Suppressor macrophage treated with lipopolysaccharide for 4 hours (primary cell): ENCODE measurements around the gene FAM81A.

Experiments used
- DNase-seq: peaks from one replicate; pipeline ENCODE4 v3.0.0-alpha.2; 2020

Gene FAM81A

DNA sequence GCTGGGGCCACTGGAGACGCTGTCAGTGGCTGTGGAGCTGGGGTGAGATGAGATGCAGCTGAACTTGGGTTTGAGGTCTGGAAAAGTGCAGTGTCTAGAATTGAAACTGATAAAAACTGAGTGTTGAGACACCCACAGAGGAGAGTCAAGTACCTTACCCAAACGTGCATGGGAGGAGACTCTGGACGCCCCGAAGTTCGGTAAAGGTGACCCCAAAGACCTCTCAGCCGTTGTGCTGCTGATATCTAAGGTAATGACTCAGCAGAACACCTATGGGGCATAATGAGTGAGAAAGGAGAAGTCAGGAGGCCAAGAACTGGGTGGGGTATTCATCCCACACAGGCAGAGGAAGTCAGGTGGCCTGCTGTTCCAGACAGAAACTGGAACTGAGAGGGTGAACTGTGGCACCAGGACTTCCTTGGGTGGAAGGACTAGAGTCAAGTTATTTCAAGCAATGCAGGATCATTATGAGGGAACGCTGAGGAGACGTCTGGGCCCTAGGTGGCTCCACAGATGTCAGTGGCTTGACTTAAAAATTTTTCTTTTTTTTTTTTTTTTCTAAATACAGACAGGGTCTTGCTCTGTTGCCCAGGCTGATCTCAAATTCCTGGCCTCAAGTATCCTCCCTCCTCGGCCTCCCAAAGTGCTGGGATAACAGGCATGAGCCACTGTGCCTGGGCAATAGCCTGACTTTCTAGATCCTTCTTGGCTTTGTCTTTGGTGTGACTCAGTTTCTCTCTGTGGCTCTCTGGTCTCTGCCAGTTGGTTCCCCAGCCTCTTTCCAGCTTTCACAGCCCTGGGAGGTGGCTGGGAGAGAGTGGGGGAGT, 105.9 kb downstream of the FAM81A start:
- DNase-seq = peak; percentile 41

DNA sequence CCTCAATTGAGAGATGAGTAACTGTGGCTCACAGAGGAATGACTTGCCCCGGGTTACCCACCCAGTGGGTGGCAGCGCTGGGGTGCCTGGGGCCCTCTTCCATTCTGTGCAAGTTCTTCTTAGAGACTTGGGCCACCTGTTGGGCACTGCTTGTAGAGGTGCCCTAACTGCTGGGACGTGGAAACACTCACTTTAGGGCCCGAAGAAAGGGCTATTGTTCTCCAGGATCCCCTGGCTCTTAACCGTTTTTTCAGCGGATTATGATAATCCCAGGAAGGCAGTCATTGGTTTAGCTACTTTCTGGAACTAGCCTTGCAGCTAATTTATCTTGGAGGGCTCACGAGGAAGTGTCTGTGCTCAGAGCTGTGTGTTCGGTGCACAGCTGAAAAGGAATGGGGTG, 107.6 kb downstream of the FAM81A start:
- DNase-seq = no peak

DNA sequence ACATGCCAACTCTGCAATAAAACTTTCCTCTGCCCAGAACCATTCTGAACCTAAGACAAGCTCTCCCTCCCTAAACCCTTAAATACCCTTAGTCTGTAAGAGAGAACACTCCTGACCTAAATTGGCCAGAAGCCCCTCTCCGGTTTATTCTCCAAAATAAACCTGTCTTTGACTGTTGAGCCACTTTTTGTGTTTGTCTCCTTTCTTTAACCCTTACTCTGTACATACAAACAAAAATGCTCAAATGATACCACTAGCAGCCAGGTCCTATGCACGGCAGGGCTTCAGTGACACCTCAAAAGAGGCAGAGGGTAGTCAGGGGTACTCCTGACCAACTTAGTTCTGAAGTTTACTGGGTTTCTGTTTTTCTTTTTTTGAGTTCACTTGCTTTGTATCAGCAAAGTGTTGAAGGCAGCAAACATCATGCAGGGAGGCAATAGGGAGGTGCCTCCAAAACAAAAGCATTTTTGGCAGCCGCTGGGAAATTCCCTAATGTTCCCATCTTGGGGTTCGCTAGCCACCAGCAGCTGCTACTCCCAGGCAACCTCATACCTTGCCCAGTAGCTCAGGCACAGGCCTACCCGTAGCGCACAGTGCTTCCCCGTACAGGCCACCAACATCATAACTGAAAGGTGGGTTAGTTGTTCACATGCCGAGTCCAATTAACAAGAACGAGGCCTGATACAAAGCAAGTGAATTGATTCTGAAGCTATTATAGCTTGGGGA, 110.7 kb downstream of the FAM81A start:
- no peak for DNase-seq

DNA sequence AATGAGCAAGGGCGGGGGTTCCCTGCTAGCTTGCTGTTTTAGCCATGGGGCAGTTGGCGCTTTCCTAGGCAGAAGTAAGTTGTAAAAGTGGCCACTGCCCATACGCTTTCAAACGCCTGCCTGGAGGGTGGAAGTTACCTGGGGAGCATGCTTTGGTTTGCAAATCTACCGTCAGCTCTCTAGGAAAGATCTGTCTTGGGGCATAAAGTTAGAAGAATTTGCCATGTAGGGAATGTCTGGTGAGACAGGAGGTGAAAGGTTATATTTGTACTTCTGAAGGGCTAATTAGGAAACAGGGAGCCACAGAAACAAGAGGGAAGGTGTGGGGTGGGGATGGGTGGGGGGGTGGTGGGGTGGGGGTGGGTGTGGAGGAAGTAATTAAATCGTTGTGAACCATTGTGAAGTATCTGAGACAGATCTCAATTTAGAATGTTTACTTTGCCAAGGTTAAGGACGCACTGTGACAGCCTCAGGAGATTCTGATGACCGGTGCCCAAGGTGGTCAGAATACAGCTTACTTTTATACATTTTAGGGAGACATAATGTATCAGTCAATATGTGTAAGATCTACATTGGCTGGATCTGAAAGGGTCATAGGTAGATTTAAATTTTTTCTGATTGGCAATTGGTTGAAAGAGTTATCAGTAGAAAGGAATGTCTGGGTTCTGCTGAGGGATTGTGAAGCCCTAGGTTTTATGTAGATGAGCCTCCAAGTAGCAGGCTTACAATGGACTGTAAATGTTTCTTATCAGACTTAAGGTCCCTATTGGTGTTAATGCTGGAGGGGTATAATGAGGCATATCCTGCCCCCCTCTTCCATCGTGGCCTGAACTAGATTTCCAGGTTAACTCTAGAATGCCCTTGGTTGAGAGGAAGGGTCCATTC, 111.6 kb downstream of the FAM81A start:
- no peak for DNase-seq

DNA sequence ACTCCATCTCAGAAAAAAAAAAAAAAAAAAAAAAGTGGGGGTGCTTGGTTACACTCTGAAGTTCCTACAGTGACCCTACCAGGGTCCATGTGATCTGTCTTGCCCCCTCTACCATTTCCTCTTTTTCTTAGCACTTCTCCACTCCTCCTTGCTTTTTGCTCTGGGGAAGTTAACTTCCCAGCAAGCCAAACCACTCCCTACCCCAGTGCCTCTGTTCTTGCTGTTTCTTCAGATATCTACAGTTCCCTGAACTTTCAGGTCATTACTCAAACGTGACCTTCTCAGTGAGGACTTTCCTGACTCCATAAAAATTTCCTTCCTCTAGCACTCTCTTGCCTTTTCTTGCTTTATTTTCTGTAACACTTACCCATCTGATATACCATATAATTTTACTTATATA, 112.5 kb downstream of the FAM81A start:
- peak; percentile 61 for DNase-seq

DNA sequence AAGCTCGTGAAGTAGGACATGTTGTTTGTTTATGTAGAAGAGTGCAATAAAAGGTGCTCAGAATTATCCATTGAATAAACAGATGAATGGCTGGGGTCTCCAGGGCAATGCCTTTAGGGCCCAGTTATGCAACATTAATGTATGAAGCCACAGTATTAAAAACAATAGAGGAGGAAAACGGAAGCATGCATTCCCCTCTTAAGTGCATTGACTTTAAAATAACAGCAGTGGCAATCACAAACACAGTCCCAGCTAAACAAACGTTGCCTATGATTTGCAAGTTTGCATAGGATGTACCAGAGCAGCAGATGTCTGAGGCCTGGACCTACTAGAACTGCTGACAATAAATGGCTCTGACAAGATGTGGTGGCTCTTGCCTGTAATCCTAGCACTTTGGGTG, 113.0 kb downstream of the FAM81A start:
- no peak for DNase-seq

DNA sequence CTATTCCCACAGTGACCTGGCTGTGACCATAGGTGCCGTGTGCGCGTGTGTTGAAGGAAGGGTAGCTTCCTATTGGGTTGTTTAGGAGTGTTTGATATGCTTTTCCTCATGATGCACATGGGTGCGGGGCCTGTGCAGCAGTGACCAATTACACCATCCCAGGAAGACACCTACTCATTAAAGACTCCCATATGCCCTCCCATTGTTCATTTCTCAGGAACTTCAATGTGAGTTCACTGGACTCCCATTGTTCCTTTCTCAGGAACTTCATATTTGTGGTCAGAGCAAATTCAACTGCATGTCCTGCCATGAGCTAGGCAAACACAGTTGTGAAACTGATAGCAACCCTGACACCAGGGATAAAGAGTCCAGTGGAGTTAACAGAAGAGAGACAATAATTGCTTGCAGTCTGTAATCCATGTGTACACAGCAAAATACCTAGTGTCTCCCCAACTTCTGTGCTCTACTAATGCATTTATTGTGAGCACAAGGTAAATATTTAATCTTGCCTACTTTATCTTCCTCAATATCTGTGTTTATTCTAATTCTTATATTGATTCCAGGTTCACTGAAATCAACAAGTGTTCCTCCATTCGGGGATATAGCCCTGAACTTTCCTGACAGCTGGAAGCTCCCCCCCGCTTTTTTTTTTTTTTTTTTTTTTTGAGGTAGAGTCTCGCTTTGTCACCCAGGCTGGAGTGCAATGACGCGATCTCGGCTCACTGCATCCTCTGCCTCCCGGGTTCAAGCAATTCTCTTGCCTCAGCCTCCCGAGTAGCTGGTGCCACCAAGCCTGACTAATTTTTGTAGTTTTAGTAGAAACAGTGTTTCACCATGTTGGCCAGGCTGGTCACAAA, 116.1 kb downstream of the FAM81A start:
- DNase-seq = no peak

DNA sequence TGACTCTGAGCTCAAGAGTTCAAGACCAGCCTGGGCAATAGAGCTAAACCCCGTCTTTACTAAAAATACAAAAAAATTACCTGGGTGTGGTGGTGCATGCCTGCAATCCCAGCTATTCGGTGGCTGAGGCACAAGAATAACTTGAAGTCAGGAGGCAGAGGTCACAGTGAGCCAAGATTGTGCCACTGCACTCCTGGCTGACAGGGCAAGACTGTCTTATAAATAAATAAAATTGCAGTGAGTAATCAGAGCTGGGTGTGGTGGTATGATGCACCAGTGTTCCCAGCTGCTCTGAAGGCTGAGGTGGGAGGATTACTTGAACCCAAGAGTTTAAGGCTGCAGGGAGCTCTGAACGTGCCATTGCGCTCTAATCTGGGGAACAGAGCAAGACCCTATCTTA, 117.7 kb downstream of the FAM81A start:
- DNase-seq = no peak

DNA sequence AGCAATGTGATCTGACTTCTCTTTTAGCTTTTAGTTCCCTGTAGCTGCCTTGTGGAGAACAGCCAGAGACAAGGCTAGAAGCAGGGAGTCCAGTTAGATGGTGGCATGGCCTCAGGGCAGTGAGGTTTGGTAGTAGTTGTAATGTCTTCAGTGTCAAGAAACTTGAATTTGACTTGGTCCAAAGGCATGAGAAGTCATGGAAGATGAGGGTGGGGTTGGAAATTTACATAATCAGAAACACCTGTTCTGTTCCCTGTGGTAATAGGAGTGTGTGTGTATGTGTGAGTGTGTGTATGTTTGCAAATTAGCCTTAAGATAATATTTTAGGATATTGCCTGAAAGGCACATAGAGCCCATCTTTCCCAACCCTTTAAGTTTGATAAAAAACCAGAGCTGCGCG, 118.4 kb downstream of the FAM81A start:
- no peak for DNase-seq

DNA sequence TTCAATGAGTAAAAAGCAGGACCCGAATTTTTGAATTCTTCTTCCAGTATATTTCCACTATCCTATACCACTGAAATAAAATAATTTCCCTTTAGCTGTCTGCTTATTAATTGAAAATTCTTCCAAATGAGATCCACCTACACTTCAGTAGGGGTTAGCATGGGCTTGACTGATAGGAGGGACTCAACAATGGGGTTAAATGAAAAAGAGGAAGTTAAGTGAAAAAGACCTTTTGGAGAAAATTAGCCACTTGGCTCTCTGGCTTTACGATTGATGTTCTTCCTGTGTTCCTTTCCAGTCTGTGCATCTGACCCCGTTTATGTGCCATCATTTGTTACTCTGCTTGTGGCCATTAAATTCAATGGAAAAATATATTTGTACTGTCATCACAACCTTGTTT, 119.6 kb downstream of the FAM81A start:
- no peak for DNase-seq

DNA sequence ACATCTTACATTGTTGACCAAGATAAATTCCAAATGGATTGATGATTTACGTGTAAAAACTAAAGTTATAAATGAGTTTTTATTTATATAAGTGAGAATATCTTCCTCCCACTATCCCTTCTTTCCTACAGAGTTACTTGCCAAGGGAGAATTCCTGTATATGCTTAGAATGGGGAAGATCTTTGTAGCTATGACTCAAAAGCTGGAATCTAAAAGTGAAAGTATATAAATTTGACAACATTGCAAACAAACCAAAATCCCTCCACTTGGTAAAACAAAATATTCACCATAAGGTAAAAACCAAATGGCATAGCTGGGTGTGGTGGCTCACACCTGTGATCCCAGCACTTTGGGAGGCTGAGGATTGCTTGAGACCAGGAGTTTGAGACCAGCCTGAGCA, 120.9 kb downstream of the FAM81A start:
- peak; percentile 47 for DNase-seq

DNA sequence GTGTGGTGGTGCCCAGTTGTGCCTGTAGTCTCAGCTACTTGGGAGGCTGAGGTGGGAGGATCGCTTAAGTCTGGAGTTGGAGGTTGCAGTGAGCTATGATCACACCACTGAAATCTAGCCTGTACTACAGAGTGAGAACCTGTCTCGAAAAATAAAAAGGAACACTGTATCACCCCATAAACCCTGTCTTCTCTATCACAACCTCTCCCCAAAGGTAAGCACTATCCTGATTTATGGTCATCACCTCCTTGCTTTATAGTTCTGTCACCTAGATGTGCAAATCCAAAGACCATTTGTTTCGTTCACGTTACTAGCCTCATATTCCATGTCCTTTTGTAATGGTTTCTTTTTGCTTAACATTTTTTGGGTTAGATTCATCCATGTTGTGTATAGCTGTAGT, 123.6 kb downstream of the FAM81A start:
- no peak for DNase-seq

DNA sequence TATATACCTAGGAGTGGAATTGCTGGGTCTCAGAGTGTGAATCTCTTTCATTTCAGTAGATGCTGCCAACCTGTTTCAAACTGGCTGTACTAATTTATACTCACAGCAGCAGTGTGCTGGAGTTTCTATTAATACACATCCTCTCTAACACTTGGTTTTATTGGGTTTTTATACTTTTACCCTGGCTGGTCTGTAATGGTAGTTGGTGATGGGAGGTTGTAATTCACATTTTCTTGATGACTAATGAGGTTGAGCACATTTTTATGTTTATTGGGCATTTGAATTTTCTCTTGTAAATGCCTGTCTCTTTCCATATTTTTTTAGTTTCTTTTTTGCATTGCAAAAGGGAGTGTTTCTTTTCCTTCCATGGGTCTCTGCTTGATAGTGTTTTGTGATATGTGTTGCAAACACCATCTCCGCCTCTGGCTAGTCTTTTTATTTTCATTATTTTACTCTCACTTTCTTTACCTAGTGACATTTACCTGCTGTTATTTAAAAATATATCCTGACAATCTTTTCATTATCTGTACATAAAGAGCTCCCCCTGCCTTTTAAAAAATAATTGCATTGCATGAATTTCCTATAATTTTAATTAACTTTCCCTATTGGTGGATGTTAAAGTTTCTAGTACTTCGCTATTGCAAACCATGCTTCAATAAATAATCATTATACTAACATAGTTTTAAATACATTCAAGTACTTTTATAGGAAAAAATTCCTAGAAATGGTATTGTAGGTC, 124.6 kb downstream of the FAM81A start:
- DNase-seq = no peak

DNA sequence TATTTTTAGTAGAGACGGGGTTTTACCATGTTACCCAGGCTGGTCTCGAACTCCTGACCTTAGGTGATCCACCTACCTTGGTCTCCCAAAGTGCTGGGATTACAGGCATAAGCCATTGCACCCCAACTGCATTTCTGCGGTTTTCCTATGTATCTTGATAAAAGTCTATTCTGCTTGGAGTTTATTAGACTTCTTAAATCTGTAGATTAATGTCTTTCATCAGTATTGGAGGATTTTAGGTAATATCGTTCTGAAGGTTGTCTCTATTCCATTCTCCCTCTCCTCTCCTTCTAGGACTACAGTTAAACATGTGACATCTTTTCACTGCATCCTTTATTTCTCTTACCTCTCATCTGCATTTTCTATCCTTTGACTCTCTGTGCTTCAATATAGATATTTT, 127.3 kb downstream of the FAM81A start:
- no peak for DNase-seq

DNA sequence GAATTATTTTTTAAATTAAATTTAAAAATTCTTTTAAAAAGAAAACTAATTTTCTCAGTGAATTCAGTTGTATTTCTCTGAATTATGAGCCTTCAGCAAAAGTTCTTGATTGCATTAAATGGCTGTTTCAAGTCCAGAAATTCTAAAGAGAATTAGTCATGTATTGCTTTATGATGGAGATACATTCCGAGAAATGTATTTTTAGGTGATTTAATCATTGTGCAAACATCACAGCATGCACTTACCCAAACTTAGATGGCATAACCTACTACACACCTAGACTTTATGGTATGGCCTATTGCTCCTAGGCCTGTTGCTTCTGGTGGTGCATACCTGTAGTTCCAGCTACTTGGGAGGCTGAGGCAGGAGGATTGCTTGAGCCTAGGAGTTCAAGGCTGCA, 129.3 kb downstream of the FAM81A start:
- no peak for DNase-seq

DNA sequence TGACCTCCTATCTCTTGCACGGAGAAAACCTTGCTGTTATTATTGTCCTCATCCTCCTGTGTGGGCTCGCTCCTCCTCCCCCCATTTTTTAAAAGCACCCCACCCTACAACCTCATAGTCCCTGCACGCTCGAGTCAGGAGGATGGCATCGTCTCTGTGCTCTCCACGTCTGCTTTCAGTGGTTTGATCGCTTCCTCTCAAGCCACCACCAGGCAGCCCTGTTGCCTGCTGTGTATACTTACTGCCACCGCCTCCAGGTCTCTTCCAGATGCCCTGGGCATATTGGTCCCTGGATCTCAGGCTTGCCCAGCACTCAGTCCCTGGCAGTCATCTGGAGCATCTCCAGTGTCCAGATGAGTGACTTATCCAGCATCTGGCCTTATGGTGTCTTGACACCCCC, 131.5 kb downstream of the FAM81A start:
- DNase-seq = no peak

DNA sequence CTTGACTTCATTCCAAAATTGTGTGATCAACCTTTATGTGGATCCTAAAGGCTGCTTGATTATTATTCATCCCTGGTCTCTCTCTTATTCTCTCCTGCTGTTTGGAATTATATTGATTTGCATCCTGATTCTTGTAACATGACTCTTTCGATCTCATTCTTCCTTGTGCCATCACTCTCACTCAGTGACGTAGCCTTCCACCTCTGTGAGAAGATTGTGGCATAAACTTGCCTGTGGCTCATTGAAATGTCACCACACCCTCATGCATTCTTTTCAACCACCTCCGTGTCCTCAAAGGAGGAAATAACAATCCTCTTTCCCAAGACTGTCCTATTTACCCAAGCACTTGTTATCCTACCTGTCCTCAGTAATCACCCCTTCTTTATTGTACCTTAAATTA, 132.3 kb downstream of the FAM81A start:
- no peak for DNase-seq

DNA sequence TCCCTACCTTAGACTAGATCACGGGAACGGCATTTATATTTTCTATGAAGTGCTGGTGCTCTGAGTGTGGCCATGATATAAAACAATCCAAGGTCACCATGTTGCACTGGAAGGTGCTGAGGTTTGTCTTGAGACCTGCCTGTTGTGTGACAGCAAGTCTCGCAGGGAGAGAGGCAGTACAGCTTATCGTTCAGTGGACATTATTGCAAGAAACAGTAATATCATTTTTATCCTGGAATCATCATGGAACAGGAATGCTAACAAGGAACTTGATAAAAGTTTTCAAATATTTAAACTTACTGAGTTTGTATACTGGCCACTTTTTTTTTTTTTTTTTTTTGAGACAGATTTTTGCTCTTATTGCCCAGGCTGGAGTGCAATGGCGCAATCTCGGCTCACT, 133.6 kb downstream of the FAM81A start:
- DNase-seq = no peak
